CD4-positive, alpha-beta T cell (primary cell): Measurements from ENCODE around the gene CEP57L1. TPM values are rescaled to one million over a fixed set of nuclear protein-coding genes. Genes with fewer than 3 reads are reported as not detected.

Experiments used
- ATAC-seq: fragments of 200-7000 bp; cut with Tn5 transposase; one replicate; pipeline ENCODE4 v1.10.0; 2022; ENCODE audit warnings: mild to moderate bottlenecking; ENCODE audit not compliant: poor library complexity
- CTCF ChIA-PET: fragments of 350-600 bp; sonication (Branson Sonifier 250); formaldehyde crosslinking; loops from one replicate; lab custom pipeline; 2021; ENCODE audit warnings: antibody characterized with exemption, inconsistent platforms; lab: Charles Lee
- POLR2A ChIA-PET: fragments of 350-600 bp; sonication (Branson Sonifier 250); formaldehyde crosslinking; loops from one replicate; lab custom pipeline; 2021; ENCODE audit warnings: antibody characterized with exemption, inconsistent platforms; lab: Charles Lee
- DNase-seq, 14 experiments: peaks; one replicate each; pipeline ENCODE4 v3.0.0-alpha.2; 2013 to 2020; ENCODE audit warnings: mixed read lengths in 2 of 14
- H3K27ac ChIP-seq, 2 donors: one replicate each; pipeline versions ENCODE4 v1.5.1 to v1.7.0; 2013; ENCODE audit warnings: low read length in 2 of 2, low read depth in 1 of 2, mild to moderate bottlenecking in 1 of 2
- H3K27me3 ChIP-seq, 2 experiments: 1 replicate in 1 of 2; 2 replicates in 1 of 2; pipeline versions ENCODE4 v1.6.1 to v1.7.0; 2013; ENCODE audit warnings: low read length in 2 of 2, control low read depth in 1 of 2, mild to moderate bottlenecking in 1 of 2, moderate library complexity in 1 of 2; ENCODE audit not compliant: insufficient read depth in 2 of 2, control insufficient read depth in 1 of 2
- H3K36me3 ChIP-seq: one replicate; pipeline ENCODE4 v1.6.1; 2013; ENCODE audit warnings: low read length, control low read depth; ENCODE audit not compliant: insufficient read depth
- H3K4me1 ChIP-seq: one replicate; pipeline ENCODE4 v1.6.1; 2013; ENCODE audit warnings: low read length, control low read depth; ENCODE audit not compliant: insufficient read depth
- H3K4me3 ChIP-seq: one replicate; pipeline ENCODE4 v1.5.1; 2013; ENCODE audit warnings: mild to moderate bottlenecking, low read length, moderate library complexity
- H3K9me3 ChIP-seq, 2 experiments: 1 replicate in 1 of 2; 2 replicates in 1 of 2; pipeline versions ENCODE4 v1.6.1 to v1.7.0; 2013; ENCODE audit warnings: low read length in 2 of 2, mild to moderate bottlenecking in 2 of 2, control low read depth in 1 of 2, moderate library complexity in 1 of 2; ENCODE audit not compliant: control insufficient read depth in 1 of 2, insufficient read depth in 1 of 2
- H3K27ac Mint-ChIP-seq: one replicate; pipeline ENCODE4 v1.8.0; 2020; ENCODE audit warnings: mixed read lengths
- H3K27me3 Mint-ChIP-seq: one replicate; pipeline ENCODE4 v1.8.0; 2021; ENCODE audit warnings: mixed read lengths
- H3K36me3 Mint-ChIP-seq: one replicate; pipeline ENCODE4 v1.8.0; 2021; ENCODE audit warnings: low read depth, mixed read lengths
- H3K4me1 Mint-ChIP-seq: one replicate; pipeline ENCODE4 v1.8.0; 2021; ENCODE audit warnings: low read depth, mixed read lengths
- H3K4me3 Mint-ChIP-seq: one replicate; pipeline ENCODE4 v1.8.0; 2020; ENCODE audit warnings: mild to moderate bottlenecking, mixed read lengths
- H3K9me3 Mint-ChIP-seq: one replicate; pipeline ENCODE4 v1.8.0; 2020; ENCODE audit warnings: mixed read lengths
- intact Hi-C, 2 experiments: fragments of 100-400 bp; cut with DNase I in 1 of 2; cut with micrococcal nuclease in 1 of 2; formaldehyde crosslinking; loops; one replicate each; pipeline versions ENCODE4 v1.15.1 to v1.9.0; 2023 to 2025; cut with DNase I, micrococcal nuclease
- total RNA-seq, 174 experiments: library from RNA in 2 of 174; stranded (reverse) in 2 of 174; gene quantifications; one replicate each; pipeline ENCODE4 v1.2.3 and lab custom pipeline; 2021 to 2026
- TF ChIP-seq, protein P1 (sequence below): fragments of 200-600 bp; IDR thresholded peaks from one replicate; pipeline ENCODE4 v1.8.0; 2022; ENCODE audit warnings: antibody characterized with exemption, mild to moderate bottlenecking

Gene CEP57L1
- total RNA-seq, 2 experiments from 2014 or later = 3.8 to 4.8 TPM

DNA sequence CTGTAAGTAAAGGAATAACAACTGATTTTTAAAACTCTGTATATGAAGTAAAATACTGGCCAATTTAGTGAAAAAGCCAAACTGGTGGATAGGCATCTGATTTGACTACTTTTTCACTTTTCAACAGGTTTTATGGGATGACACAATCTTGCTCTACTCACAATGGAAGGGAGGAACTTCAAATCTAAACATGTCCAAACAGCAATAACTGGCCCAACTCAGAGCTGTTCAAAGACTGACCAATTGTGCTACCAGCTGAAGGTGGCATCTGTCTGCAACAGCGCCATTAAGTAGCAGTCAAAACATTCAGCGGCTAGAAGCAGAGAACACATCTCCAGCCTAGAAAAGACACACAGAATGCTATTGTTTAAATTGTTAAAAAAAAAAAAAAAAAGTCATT lies 45.3 kb upstream of the CEP57L1 start:
- Histone ChIP-seq H3K4me1 (peaks cover 13% of the 10 kb centered on the region), H3K36me3 (no peaks in the 10 kb centered on the region), H3K27ac (no peak overlapping the region), H3K27me3 (no peaks in the 10 kb centered on the region), H3K4me3 (no peak overlapping the region), H3K9me3 (no peaks in the 10 kb centered on the region)
- H3K4me1 Mint-ChIP-seq = peaks cover 38% of the 10 kb centered on the region
- ChIA-PET POLR2A (interaction anchor here (0.6 to 2.7 kb wide), 5 partner anchors 21 to 491 kb away, joined by 3 to 7 read pairs (median 3); no protein-coding TSS in a partner anchor), CTCF (interaction anchor here (1.1 kb wide), 1 partner anchor 13 kb away, joined by 3 read pairs; no protein-coding TSS in a partner anchor)
- no peaks in the 10 kb centered on the region for H3K9me3 Mint-ChIP-seq
- ATAC-seq (no peak), DNase-seq (no peak)
- H3K36me3 Mint-ChIP-seq = no peaks in the 10 kb centered on the region
- TF ChIP-seq, protein P1, sequence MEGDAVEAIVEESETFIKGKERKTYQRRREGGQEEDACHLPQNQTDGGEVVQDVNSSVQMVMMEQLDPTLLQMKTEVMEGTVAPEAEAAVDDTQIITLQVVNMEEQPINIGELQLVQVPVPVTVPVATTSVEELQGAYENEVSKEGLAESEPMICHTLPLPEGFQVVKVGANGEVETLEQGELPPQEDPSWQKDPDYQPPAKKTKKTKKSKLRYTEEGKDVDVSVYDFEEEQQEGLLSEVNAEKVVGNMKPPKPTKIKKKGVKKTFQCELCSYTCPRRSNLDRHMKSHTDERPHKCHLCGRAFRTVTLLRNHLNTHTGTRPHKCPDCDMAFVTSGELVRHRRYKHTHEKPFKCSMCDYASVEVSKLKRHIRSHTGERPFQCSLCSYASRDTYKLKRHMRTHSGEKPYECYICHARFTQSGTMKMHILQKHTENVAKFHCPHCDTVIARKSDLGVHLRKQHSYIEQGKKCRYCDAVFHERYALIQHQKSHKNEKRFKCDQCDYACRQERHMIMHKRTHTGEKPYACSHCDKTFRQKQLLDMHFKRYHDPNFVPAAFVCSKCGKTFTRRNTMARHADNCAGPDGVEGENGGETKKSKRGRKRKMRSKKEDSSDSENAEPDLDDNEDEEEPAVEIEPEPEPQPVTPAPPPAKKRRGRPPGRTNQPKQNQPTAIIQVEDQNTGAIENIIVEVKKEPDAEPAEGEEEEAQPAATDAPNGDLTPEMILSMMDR = no peak
- intact Hi-C loops = no loop called here
- no peak overlapping the region for H3K4me3 Mint-ChIP-seq
- H3K27ac Mint-ChIP-seq = no peak overlapping the region
- H3K27me3 Mint-ChIP-seq = no peaks in the 10 kb centered on the region

DNA sequence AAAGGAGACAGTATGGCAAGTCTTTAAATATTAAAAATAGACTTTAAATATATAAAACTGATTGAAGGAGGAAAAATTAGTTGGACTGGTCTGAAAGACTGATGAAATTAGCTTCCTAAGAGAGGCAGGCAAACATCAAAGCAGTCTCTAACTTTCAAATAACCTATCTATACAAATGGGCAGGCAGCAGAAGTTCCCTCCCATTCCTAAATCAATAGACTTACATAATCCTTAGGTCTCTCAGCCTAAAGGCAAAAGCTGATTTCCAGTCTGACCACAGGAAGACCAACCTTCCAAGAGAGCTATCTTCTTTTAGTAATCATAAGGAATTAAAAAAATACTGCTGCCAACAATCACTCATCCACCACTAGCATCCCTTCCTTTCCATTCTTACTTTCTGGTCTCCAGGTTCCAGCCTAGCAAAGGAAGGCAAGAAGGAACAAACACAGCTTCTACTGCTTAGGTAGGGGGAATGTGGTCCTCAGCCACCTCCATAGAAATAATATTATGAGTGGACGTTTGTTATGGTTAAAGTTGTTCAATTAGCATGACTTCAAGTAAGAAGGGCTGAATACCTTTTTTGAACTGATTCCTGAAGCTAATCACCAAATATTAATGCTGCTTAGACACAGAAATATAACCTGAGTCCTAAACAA lies 44.7 kb upstream of the CEP57L1 start:
- no peak for ATAC-seq
- TF ChIP-seq, protein P1 = no peak
- peaks cover 32% of the 10 kb centered on the region for H3K4me1 Mint-ChIP-seq

DNA sequence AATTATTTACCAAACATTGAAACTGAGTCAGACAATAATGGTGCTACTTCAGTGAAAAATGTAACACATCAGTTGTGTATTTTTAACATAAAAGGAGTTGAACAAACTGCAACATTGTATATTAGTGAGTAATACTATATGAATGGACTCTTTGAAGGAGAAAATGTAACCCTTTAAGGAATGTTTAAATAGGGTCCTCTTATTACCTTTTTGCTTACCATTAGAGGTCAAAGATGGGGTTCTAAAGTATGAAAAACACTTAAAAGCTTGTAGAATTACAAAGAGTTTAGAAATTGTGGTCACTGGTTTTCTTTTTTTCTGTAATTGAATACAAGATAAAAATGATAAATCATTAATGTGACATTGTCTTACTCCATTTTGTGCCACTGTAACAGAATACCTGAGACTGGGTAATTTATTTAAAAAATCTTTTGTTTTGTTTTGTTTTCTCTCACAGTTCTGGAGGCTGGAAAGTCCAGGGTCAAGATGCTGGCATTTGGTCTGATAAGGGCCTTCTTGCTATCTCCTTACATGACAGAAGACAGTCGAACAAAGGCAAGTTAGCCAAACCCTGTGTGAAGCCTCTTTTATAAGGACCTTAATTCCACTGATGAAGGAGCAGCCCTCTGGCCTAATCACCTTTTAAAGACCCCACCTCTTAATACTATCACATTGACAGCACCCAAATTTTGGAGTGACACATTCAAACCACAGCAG lies 43.8 kb upstream of the CEP57L1 start:
- no peak overlapping the region for H3K27ac ChIP-seq
- H3K27me3 ChIP-seq = no peaks in the 10 kb centered on the region
- no peaks in the 10 kb centered on the region for H3K27me3 Mint-ChIP-seq
- ChIA-PET POLR2A (interaction anchor here (0.6 to 2.7 kb wide), 5 partner anchors 16 to 50 kb away, joined by 3 to 7 read pairs (median 3); no protein-coding TSS in a partner anchor), CTCF (interaction anchor here (2.1 kb wide), 1 partner anchor 21 kb away, joined by 7 read pairs; no protein-coding TSS in a partner anchor)
- H3K36me3 ChIP-seq = no peaks in the 10 kb centered on the region
- no peaks in the 10 kb centered on the region for H3K36me3 Mint-ChIP-seq
- no peak overlapping the region for H3K27ac Mint-ChIP-seq
- peaks cover 31% of the 10 kb centered on the region for H3K4me1 Mint-ChIP-seq
- no peak overlapping the region for H3K4me3 ChIP-seq
- intact Hi-C loops = no loop called here
- DNase-seq = no peak
- TF ChIP-seq, protein P1 = no peak
- no peaks in the 10 kb centered on the region for H3K9me3 Mint-ChIP-seq
- no peak for ATAC-seq
- H3K9me3 ChIP-seq = no peaks in the 10 kb centered on the region
- peaks cover 13% of the 10 kb centered on the region for H3K4me1 ChIP-seq
- H3K4me3 Mint-ChIP-seq = no peak overlapping the region

More for the DNA sequence above, 44.7 kb upstream of the CEP57L1 start:
- H3K4me3 Mint-ChIP-seq = no peak overlapping the region
- Histone ChIP-seq H3K27ac (no peak overlapping the region), H3K27me3 (no peaks in the 10 kb centered on the region), H3K4me1 (peaks cover 13% of the 10 kb centered on the region), H3K36me3 (no peaks in the 10 kb centered on the region), H3K9me3 (no peaks in the 10 kb centered on the region), H3K4me3 (no peak overlapping the region)
- H3K36me3 Mint-ChIP-seq = no peaks in the 10 kb centered on the region
- no peak overlapping the region for H3K27ac Mint-ChIP-seq
- POLR2A ChIA-PET = interaction anchor here (0.9 to 2.7 kb wide), 5 partner anchors 17 to 47 kb away, joined by 3 to 7 read pairs (median 3); no protein-coding TSS in a partner anchor
- CTCF ChIA-PET = interaction anchor here (1.1 to 2.1 kb wide), 2 partner anchors 12 to 22 kb away, joined by 3 to 7 read pairs; no protein-coding TSS in a partner anchor
- DNase-seq = no peak
- no peaks in the 10 kb centered on the region for H3K27me3 Mint-ChIP-seq
- no peaks in the 10 kb centered on the region for H3K9me3 Mint-ChIP-seq
- intact Hi-C loops = no loop called here
